ENCODE data around the gene SPSB1.

GRCh38 chr1:9312168-9312720 lies 19.6 kb downstream of the SPSB1 start:
- TF ChIP-seq POLR2A (IDR thresholded peaks at IDR 0.05) = no peak
- TF ChIP-seq, protein P1, sequence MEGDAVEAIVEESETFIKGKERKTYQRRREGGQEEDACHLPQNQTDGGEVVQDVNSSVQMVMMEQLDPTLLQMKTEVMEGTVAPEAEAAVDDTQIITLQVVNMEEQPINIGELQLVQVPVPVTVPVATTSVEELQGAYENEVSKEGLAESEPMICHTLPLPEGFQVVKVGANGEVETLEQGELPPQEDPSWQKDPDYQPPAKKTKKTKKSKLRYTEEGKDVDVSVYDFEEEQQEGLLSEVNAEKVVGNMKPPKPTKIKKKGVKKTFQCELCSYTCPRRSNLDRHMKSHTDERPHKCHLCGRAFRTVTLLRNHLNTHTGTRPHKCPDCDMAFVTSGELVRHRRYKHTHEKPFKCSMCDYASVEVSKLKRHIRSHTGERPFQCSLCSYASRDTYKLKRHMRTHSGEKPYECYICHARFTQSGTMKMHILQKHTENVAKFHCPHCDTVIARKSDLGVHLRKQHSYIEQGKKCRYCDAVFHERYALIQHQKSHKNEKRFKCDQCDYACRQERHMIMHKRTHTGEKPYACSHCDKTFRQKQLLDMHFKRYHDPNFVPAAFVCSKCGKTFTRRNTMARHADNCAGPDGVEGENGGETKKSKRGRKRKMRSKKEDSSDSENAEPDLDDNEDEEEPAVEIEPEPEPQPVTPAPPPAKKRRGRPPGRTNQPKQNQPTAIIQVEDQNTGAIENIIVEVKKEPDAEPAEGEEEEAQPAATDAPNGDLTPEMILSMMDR (IDR thresholded peaks at IDR 0.05) = no peak
